Right ventricle myocardium inferior (tissue), 1 donor: ENCODE results near the gene MAP7D2. TPM values are rescaled to one million over a fixed set of nuclear protein-coding genes. Genes with fewer than 3 reads are reported as not detected.
A peak's percentile ranks its signal among the peaks of the same experiment; 100 is the strongest.
"Not testable (repeated sequence)": the region's sequence is repeated elsewhere in the genome, so short reads cannot be mapped to it uniquely, and the experiment has no call there.

ENCODE experiments used
- ATAC-seq: fragments of 200-7000 bp; cut with Tn5 transposase; one replicate; pipeline ENCODE4 v1.9.1; 2020; ENCODE audit warnings: mild to moderate bottlenecking, moderate library complexity
- DNase-seq: peaks from one replicate; pipeline ENCODE4 v3.0.0; 2021; ENCODE audit errors: missing footprints
- intact Hi-C: fragments of 100-400 bp; cut with DNase I; formaldehyde crosslinking; loops from one replicate; pipeline ENCODE4 v1.11.0; 2022
- long read RNA-seq: library from polyadenylated mRNA; unstranded; transcript quantifications from one replicate; pipeline ENCODE4 v2.0.0, GENCODE V29; 2021
- total RNA-seq: library from RNA; stranded (reverse); fragmentation: NEBNext Ultra II Directional; extraction: Animal tissue kit (Norgen Biotek cat#: 25700); gene quantifications from one replicate; pipeline ENCODE4 v1.2.1, GENCODE V29; 2021
- donor health status: DM: no; HTN: yes; CAD: no; lungs with severe emphysema.

The MAP7D2 gene
- total RNA-seq, result 0.78 TPM
- long read RNA-seq, partial matches to known transcripts, result 0 of 1 reads
- long read RNA-seq, other reads (novel, unspliced or antisense), result 1 of 1 reads

DNA sequence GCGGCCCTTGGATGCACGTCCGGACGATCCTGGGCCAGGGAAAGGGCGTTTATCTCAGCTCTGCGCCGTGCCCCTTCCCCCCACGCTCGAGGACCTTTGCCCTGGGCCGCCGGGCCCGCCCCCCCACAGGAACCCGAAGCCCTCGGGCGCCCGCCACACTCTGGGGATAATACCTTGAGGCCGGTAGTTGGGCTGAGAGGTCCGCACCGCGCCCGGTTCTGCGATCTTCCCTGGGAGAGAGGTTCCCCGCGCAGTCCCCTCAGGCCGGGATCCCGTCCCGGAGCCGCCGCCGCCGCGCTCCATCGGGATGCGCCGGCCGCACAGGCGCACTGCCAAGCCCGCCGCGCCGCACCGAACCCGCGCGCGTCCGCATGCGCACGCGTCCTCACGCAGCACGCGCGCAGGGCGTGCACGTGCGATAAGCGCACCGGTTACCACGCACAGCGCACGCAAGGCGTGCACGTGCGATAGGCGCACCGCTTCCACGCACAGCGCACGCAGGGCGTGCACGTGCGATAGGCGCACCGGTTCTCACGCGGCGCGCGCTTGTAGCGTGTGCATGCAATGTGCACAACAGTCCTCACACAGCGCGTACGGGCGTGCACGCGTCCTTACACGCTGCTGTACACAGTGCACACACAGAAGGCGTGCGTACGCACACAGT is at the start of gene MAP7D2:
MAP7D2 (minus strand) TSS at position 331 of the 664 bp plus-strand sequence; CDS start at position 303, 28 bp downstream.
- ATAC-seq (peak; percentile 23), DNase-seq (no peak)
- intact Hi-C loops, result no loop called here

DNA sequence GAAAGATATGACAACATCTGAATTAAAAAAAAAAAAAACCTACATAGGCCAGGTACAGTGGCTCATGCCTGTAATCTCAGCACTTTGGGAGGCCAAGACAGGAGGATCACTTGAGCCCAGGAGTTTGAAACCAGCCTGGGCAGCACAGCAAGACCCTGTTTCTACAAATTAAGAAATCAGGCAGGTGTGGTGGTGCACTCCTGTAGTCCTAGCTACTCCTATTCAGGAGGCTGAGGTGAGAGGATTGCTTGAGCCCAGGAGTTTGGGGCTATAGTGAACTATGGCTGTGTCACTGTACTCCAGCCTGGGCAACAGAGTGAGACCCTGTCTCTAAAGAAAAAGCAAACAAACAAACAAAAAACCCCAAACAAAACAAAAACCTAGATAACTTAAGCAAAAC is 45.8 kb upstream of the MAP7D2 start:
- intact Hi-C loops, DNase-seq, ATAC-seq: not testable (repeated sequence)

DNA sequence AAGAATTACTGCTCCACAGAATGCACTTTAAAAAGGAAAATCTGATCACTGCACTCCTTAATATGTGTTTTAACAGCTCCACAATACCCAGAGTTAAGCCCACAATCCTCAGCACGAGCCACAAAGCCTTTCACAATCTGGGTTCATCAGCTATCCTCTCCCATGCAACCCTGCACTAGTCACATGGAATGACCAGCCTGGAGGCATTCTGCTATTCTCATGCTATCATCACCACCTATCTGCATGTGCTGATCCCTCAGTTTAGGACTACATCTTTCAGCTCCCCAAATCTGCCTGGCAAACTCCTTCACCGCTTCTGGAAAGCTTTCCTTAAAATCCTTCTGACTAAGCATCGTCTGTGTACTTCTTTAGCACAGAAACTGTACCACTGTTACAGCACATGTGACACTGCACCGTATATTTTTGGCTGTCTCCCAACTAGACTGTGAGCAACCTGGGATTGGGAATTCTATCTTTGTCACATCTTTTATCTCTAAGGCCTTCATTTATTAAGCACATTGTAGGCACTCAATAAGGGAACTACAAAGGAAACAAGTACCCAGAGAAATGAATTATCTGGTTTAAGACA is 43.2 kb upstream of the MAP7D2 start:
- no peak for ATAC-seq
- DNase-seq, result no peak
- intact Hi-C loops, result no loop called here

DNA sequence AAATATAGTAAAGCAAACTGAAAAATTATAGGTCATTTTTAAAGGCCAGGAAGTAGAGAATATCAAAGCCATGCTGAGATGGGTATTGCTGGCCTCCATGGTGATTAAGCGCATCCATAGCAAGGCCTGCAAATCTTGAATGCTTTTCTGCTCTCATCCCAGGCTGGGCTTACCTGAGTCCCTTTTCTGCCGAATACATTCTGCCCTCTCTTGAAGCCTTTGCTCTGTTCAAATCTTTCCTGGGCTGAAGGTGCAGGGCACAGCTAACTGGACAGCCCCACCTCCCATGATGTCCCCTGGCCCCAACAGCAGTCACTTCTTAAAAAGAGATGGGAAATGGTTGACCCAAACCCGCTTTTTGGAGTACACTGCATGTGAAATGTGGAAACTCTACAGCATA is 35.0 kb upstream of the MAP7D2 start:
- no peak for DNase-seq
- ATAC-seq, result no peak
- intact Hi-C loops, result no loop called here

DNA sequence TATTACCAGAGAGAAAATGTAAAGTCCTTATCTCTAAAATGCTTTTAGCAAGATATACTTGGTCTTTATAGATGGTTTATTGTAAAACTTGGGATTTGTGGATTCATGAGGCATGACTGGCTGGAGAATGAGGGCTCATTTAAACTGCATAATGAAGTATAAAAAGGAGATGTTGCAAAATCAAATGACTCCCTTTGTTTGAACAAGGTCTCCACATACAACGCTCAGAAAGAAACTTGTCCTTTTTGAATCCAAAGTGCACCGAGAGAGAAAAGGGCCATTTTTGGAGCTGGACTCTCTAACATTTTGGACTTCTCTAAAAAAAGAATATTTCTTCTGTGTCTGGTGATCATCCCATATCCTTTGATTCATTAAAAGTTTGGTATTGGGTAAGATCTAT is 32.6 kb upstream of the MAP7D2 start:
- no peak for ATAC-seq
- no peak for DNase-seq
- intact Hi-C loops, result no loop called here

DNA sequence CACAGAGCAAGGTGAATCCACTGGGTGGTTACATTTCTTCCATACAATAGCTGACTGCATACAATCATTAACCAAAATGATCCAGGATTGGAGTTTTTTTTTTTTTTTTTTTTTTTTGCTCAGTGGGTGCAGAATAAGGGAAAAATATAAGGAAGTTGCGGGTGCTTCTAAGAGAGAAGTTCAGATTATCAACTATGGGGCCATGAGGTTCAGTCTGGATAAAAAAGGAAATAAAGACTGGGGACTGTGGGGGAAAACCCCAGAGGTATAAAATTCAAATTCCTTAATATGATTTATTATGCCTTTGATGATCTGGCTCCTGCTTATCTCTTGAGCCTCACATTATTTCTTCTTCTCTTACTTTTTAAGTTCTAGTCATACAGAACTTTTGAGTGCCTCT is 30.9 kb upstream of the MAP7D2 start:
- DNase-seq (no peak), ATAC-seq (no peak)
- intact Hi-C loops, result no loop called here

DNA sequence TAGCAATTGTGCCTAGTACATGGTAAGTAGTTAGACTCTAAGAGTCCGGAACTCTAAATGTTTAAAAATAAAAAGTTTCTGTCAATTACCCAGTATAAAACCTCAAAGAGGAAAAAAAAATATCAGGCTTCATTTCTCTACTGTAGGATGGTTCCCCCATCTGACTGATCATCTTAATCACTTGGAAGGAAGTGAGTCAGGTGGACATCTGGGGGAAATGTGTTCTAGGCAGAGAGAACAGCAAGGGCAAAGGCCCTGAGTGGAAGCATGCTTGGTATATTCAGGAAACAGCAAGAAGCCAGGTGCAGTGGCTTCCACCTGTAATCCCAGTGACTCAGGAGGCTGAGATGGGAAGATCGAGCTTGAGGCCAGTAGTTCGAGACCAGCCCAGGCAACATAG is 27.8 kb upstream of the MAP7D2 start:
- intact Hi-C loops, result loop anchor here (5.0 kb wide), 1 partner anchor 123 kb away; the partner anchor contains the start of gene RPS6KA3
- no peak for ATAC-seq
- DNase-seq, result no peak

DNA sequence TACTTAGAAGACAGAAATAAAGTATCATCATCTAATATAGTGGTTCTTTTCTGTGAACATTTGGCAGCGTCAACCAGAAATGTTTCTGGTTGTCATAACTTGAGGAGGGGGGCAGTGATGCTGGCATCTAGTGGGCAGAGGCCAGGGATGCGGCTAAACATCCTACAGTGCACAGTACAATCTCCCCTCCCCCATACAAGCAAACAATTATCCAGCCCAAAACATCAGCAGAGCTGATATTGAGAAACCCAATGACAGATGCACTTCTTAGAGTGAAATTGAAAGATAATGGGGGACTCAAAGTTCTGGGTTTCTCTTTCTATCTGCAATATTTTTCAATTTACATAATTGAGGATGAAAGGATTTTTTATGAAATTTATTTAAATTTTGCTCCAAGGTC is 26.9 kb upstream of the MAP7D2 start:
- intact Hi-C loops, result loop anchor here (5.0 kb wide), 1 partner anchor 124 kb away; the partner anchor contains the start of gene RPS6KA3
- ATAC-seq, result no peak
- DNase-seq, result no peak

DNA sequence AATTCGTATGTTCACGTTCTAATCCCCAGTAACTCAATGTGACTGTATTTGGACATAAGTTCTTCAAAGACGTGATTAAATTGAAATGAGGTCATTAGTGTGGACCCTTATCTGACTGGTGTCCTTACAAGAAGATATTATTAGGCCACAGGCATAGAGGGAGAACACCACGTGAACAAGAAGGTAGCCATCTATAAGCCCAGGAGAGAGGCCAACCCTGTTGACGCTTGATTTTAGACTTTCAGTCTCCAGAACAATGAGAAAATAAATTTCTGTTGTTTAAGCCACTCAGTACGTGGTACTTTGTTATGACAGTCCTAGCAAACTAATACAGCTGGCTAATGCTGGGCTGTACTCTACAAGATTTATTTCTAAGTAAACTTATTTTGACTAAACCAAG is 26.4 kb upstream of the MAP7D2 start:
- intact Hi-C loops, result loop anchor here (5.0 kb wide), 1 partner anchor 124 kb away; the partner anchor contains the start of gene RPS6KA3
- DNase-seq, result no peak
- no peak for ATAC-seq

DNA sequence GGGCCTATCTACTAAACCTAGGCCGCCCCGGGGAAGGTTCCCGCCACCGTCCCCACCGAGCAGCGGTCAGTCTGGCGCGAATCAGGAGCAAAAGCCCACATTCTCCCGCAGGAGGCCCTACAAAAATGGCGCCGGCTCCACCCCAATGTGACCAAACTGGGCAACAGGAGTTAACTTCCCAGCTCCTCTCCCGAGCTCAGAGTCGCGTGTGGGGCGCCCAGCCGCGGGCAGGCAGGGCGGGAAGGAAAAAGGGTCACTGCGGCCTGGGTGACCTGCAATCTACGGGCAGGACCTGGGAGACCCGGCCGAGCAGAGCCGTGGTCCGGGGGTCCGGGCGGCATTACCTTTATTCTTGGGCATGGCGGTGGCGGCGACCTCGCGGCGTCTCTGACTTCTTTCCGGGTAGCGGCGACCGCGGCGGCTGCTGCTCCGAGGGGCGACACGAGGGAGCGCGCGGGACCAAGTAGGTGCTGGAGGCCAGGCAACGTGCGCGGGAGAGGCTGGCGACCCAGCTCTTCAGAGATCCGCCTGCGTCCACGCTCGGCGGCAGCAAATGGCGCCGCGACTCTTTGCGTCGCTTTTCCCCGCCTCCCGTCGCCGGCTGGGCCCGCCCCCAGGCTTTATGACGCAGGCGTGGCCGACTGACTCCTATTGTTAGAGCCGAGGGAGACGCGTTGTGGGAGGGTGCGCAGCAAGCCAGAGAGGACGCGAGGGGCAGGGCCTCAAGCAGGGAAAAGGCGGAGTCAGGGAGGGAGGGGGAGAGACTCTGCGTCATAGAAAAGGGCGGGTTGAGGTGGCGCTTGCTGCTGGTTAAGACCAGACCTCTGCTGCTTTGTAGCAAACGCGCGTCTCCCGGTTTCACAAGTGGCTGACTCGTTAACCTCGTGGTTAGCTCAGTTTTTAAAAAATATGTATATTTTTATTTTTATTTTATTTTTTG is 24.8 kb upstream of the MAP7D2 start, which contains the start of gene EIF1AX:
EIF1AX (minus strand) TSS at position 558 of the 940 bp plus-strand sequence; CDS start at position 360, 198 bp downstream.
- ATAC-seq (peak; percentile 100), DNase-seq (peak; percentile 97)
- intact Hi-C loops, result loop anchor here (5.0 kb wide), 1 partner anchor 126 kb away; the partner anchor contains the start of gene RPS6KA3

DNA sequence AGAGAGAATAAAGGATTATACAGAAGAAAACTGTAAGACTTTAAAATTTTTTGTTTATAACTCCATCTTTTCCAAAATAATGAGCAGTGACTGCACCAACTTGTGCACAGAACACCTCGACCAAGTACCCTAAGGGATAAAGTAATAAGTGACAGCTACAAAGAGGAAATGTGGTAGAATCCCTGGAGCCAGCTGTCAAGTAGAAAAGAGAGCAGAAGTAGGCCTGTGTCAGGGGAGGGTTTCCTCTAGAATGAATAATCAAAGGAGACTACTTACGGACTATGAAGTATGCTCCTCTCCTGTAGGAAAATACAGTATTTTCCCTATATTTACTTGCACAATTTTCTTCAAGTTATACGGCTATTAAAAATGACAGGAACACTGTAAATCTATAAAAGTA is 23.7 kb upstream of the MAP7D2 start:
- no peak for DNase-seq
- intact Hi-C loops, result loop anchor here (5.0 kb wide), 1 partner anchor 127 kb away; the partner anchor contains the start of gene RPS6KA3
- no peak for ATAC-seq

DNA sequence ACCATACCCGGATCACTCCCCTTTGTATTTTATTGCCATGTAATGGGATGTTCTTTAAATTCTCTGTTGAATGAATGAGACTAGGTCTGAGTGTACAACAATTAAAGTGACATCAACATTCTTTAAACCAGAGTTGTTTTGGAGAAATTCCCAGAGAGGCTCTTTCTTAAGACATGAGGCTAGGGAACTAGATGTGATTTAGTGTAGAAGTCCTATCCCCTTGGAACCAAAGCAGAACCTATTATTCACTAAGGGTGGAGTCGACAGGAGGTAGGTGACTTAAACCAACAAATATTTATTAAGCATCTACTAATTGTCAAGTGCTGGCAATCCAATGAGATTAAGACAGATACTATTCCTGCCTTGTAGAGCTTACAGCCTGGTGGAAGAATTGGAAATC is 23.3 kb upstream of the MAP7D2 start:
- DNase-seq (no peak), ATAC-seq (no peak)
- intact Hi-C loops, result loop anchor here (5.0 kb wide), 1 partner anchor 127 kb away; the partner anchor contains the start of gene RPS6KA3

DNA sequence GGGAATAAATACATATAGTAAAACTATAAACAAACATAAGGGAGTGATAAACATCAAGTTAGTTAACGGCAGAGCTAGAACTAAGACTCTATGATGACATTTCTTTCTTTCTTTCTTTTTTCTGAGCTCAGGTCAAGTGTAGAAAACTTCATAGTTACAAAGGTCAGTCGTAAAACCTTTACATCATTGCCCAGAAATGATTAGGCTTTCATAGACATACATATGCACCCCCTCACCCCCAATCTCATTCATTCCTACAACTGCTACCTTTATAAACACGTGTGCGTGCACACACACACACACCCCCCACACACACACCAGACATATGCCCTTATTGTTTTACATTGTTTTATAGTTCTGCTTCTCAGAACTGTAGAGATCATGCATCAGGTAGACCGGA is 19.2 kb upstream of the MAP7D2 start:
- intact Hi-C loops, result no loop called here
- ATAC-seq (no peak), DNase-seq (no peak)

DNA sequence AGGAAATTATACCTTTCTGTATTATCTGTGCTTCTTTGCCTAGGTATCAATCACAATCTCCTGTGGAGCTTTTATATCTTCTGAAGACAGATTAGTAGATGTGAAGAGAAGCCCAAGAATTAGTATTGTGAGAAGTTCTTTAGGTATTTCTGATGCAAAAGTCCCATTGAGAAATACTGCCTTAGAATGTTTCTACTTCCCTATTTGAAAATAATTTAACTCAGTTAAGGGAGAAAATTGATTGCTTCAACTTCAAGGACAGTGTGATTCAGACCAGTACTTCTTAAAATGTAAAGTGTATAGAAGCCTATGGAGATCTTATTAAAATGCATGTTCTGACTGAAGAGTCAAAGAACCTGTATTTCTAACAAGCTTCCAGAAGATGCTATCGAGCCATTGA is 16.0 kb upstream of the MAP7D2 start:
- intact Hi-C loops, result no loop called here
- DNase-seq (no peak), ATAC-seq (no peak)

DNA sequence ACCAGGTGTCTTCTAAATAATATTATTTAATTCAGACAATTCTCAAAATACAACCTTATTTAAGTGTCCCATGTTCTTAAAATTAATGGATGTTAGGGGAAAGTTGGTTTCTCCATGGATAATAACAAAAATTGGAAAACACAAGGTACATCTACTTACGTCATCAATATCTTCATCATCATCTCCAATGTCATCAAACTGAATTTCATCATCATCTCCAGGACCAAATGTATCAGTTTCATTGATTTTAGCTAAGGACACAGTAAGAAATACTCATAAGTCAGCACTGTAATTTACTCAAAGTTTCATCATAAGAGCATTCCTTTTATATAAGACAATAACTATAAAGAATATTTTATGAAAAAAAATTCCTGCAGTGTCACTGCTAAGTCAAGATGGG is 13.7 kb upstream of the MAP7D2 start:
- intact Hi-C loops, result no loop called here
- ATAC-seq (no peak), DNase-seq (no peak)

DNA sequence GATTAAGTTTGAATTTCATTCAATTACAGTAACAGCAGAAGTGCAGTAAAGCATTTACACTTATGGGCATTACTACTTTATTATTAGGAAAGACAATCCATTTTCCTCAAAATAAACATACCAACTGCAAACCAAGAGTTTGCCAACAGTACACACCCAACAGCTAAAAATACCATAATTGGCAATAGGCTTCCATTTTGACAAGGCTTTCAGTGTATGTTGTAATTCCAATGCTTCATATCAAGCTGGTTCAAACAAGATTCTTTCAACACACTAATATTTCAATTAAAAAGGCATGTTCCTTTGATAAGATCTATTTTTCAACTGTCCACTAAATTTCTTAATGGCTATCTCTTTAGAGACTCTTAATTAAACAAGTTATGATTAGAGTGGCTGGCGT is 12.8 kb upstream of the MAP7D2 start:
- intact Hi-C loops, result loop anchor here (2.0 kb wide), 1 partner anchor 225 kb away; no protein-coding TSS in a partner anchor
- ATAC-seq, result no peak
- DNase-seq, result no peak

DNA sequence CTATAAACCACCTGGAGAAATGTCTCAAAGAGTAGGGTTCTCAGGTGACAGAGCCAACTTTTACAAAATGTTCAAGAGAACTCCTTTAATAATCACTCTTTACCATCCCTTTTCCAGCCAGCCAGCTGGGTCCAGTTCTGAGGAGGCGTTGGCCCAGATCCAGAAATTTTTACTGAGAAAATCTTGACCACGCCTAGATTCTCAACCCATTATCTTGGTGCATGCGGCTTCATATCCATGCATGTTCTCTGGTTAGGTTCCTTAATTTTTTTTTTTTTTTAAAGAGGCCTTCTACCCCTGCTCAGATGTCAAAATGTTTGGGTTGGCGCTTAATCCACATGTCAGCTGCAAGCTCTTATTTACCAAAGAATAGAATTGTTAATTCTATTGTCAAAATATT is 12.0 kb upstream of the MAP7D2 start:
- intact Hi-C loops, result loop anchor here (2.0 kb wide), 1 partner anchor 224 kb away; no protein-coding TSS in a partner anchor
- no peak for DNase-seq
- no peak for ATAC-seq

DNA sequence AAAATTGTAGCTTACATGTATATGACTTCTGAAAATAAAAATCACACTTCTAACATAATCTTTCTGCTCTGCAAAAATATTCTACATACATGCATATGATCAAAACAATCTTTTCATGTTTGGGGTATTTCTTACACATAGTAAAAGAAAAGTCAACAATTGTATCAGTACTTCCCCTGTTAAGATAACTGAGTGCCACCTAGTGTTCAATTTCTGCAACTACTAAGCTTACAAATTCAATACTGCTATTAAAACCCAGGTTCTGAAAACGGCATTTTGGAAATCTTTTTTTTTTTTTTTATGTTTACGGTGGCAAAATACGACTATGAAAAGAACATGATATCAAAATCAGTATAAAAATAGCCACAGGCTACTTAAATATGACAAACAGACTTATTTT is 10.7 kb upstream of the MAP7D2 start:
- ATAC-seq, DNase-seq, intact Hi-C loops: not testable (repeated sequence)

DNA sequence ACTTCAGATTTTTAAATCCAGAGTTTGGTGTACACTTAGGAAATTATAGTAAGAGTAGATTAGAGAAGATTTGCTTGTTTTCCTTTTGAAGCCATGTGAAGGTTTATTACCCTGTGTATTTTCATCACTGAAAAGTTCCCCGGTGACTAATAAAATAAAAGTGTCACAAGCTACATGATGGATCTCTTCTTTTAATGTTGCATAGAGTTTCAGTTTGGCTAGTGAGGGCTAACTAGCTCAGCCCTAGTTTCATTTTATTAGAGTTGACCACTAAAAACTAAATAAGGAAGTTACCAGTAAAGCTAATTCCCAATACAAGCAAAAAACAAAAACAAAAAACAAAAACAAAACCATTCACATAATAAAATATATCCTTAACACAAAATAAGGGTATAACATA is 10.1 kb upstream of the MAP7D2 start:
- ATAC-seq, DNase-seq, intact Hi-C loops: not testable (repeated sequence)
